Lower leg skin (tissue), 4 donors: ENCODE results near the gene ZHX3. TPM values are rescaled to one million over a fixed set of nuclear protein-coding genes. Genes with fewer than 3 reads are reported as not detected.
A peak's percentile ranks its signal among the peaks of the same experiment; 100 is the strongest.

Experiments
- DNase-seq, 2 donors: peaks; one replicate each; pipeline ENCODE4 v3.0.0-alpha.2; 2019; ENCODE audit warnings: low spot score in 2 of 2
- H3K4me3 ChIP-seq: fragments of 200-600 bp; sonication (generic); 2 replicates; pipeline ENCODE4 v1.5.1; 2017; ENCODE audit warnings: mild to moderate bottlenecking, low read depth; ENCODE audit not compliant: poor library complexity, severe bottlenecking
- POLR2A ChIP-seq, 2 donors: fragments of 450-650 bp; IDR thresholded peaks; one replicate each; pipeline ENCODE4 v1.6.1; 2016 to 2017; ENCODE audit warnings: antibody characterized with exemption in 2 of 2, mild to moderate bottlenecking in 1 of 2, moderate library complexity in 1 of 2
- WGBS, 2 donors: methylation state at CpG; one replicate each; pipeline ENCODE4 v1.1.5; 2018; 5-methylcytosine and 5-hydroxymethylcytosine counted together
- intact Hi-C: fragments of 100-400 bp; cut with DNase I; formaldehyde crosslinking; loops from one replicate; pipeline ENCODE4 v1.15.0; 2023; ENCODE audit warnings: low total_unique reads
- total RNA-seq, 4 donors: library from RNA; depleted of rRNA; stranded (reverse); fragments of >200 nt; gene quantifications; one replicate each; pipeline ENCODE4 v1.1.0, GENCODE V29; 2016
- TF ChIP-seq, protein P1 (sequence below), 3 donors: fragments of 450-650 bp; IDR thresholded peaks; one replicate each; pipeline ENCODE4 v1.5.1; 2016; ENCODE audit warnings: antibody characterized with exemption in 3 of 3, mild to moderate bottlenecking in 3 of 3, moderate library complexity in 2 of 3

ZHX3 gene
- total RNA-seq, 4 donors from 2014 or later = 19.3 to 33.1 (median 25.5) TPM

DNA sequence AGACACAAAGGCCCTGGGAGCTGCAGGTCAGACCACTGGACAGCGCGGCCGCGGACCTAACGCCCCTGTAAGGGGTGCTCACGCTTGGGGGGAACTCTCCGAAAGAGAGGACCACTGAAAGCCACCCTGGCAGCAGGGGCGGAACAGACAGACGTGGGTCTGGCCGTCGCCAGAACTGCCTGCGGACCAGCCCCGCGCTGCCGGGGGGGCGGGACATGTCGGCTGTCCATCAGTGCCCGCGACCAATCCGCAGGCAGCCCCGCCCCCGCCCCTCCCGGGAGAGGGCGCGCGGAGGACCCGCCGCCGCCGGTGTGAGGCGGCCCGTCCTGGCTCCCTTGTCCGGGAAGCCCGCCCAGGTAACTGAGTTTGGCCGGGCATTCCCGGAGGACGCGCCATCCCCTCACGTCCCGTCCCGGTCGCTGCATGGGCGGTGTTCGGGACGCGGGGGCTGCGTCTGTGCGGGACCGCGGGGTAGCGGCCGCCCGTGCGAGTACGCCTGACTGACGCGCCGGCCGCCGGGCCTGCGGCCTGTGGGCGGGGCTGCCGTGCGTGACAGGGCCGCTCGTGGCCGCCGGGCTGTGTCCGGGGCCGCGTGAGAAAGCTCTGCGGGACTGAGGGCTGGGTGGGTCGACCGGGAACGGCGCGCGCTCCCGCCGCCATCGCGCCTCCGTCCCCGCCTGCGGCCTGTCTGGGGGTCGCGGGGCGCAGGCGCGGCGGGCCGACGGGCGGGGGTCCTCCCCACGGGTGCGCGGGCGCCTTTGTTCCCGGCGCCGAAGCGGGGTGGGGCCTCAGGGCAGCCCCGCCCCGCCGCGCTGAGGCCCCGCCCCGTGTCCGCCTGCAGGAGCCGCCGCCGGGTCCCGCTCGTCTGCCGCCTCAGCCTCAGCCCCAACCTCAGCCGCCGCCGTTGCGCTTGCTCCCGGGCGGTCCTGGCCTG lies 180.6 kb downstream of the ZHX3 start, which contains the start of gene PLCG1:
Gene PLCG1, plus strand, starts transcription at position 864 of the 934 bp plus-strand sequence. CDS start 99 bp downstream, outside the sequence.
- WGBS, 2 donors = 1% methylated on average over 14 to 52 of the region's 121 CpGs
- peak in 1 of 2 donors; percentile 38 for TF ChIP-seq POLR2A (IDR thresholded peaks at IDR 0.05)
- TF ChIP-seq, protein P1, sequence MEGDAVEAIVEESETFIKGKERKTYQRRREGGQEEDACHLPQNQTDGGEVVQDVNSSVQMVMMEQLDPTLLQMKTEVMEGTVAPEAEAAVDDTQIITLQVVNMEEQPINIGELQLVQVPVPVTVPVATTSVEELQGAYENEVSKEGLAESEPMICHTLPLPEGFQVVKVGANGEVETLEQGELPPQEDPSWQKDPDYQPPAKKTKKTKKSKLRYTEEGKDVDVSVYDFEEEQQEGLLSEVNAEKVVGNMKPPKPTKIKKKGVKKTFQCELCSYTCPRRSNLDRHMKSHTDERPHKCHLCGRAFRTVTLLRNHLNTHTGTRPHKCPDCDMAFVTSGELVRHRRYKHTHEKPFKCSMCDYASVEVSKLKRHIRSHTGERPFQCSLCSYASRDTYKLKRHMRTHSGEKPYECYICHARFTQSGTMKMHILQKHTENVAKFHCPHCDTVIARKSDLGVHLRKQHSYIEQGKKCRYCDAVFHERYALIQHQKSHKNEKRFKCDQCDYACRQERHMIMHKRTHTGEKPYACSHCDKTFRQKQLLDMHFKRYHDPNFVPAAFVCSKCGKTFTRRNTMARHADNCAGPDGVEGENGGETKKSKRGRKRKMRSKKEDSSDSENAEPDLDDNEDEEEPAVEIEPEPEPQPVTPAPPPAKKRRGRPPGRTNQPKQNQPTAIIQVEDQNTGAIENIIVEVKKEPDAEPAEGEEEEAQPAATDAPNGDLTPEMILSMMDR (IDR thresholded peaks at IDR 0.05) = peak in 1 of 3 donors; percentile 22
- intact Hi-C loops = no loop called here
- H3K4me3 ChIP-seq = peak within 1 kb of the TSS; percentile 80
- DNase-seq = peak; percentile 86 to 97

DNA sequence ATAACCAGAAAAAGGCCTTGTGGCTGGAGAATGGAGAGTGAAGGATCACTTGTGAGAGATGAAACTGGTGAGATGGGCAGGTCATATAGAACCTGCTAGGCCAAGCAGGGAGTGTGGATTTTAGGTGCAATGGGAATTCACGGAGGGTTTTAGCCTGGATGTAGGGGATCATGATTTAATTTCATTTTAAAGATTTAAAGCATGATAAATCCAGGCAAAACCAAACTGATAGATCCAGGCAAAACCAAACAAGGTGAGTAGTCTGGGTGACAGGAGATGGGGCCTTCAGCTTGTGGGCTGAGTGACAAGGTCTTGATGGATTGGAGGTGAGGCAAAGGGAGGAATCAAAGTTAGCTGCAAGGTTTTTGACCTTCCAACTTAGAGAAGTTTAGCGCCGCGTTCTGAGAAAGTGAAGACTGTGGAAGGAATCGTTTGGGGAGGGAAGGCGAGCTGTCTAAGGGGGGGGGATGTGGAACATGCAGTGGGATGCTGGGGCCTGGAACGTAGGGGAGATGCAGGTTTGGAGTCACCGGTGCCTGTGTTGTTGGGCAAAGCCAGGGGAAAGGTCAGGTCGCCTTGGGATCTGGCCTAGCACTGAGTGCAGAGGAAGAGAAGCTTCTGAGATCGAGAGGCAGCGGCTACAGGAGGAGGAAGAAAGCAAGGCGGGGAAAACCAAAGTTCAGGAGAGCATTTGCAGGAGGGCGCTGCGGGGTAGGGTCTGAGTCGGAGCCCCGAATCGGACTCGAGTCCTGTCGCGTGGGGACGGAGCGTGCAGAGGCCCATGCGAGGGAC lies 181.4 kb downstream of the ZHX3 start:
- peak overlapping the region; percentile 80 for H3K4me3 ChIP-seq
- intact Hi-C loops = no loop called here
- 45 to 60% methylated on average over 15 to 23 of the region's 23 CpGs for WGBS, 2 donors
- TF ChIP-seq, protein P1 (IDR thresholded peaks at IDR 0.05) = no peak
- TF ChIP-seq POLR2A (IDR thresholded peaks at IDR 0.05) = no peak
- no peak for DNase-seq

DNA sequence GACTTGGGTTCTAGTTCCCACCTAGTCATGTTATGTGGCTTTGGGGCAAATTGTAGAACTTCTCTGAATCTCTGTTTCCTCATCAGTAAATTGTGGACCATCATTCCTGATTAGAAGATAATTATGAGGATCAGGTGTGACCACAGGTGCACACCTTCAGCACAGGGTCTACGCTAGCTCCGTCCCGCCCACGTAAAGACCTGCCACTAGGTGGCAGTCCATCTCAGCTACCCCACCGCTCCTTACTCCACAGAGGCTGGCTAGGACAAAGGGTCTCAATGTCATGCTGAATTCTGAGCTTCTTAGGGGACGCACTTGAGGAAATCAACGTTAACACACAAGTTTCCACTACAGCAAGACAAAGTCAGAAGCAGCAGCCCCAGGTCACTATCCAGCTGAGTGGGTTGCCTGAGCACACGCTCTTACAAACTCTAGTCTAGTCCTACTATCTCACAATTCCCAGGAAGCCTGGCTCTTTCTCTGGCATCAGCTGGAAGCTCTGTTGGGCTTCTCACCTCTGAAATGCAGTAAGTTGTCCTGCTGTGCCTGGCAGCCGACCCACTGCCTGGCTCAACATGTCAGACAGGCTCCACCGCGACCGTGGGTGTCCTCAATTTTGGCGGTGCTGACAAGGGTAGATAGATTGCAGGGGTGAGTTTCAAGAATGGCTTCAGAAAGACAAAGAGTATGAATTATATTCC lies 182.2 kb downstream of the ZHX3 start:
- H3K4me3 ChIP-seq = no peak overlapping the region
- DNase-seq = no peak
- intact Hi-C loops = no loop called here
- no peak for TF ChIP-seq POLR2A (IDR thresholded peaks at IDR 0.05)
- TF ChIP-seq, protein P1 (IDR thresholded peaks at IDR 0.05) = no peak
- 37 to 44% methylated on average over 13 of the region's 13 CpGs for WGBS, 2 donors

DNA sequence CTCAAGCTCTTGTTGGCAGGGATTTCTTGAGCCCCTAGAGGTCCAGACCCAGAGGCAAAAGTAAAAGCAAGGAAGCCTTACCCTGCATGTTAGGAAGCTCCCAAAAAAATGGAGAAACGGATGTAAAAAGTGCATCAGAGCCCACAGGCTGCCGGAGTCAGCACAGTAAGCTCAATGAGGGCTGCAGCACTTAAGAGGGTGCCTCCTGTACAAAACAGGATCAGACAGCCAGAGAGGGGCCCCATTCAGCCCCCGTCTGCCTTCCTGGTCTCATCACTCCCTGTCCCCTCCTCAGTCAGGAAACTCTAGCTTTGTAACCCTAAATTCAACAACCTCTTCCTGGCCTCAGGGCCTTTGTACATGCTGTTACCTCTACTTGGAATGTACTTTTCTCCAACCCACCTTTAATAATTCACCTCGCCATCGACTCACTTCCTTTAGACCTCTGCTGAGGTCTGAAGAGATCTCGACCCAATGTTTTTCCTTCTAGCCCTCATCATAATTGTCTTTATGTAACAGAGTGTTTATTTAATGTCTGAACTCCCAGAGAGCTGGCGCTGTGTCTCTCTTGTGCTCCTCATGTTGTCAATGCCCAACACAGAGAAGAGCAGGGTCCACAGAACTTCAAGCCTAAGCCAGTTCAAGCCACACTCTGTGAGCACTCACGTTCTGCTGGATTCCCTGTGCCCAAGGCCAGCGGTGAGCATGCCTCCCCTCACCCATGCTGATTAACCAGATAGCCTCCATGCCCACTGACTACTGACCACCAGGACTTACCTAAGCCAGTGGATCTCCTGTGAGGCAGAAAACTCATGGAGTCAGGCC lies 183.0 kb downstream of the ZHX3 start:
- WGBS, 2 donors = 65 to 78% methylated on average over 9 of the region's 9 CpGs
- intact Hi-C loops = no loop called here
- no peak overlapping the region for H3K4me3 ChIP-seq
- no peak for DNase-seq
- TF ChIP-seq POLR2A (IDR thresholded peaks at IDR 0.05) = no peak
- TF ChIP-seq, protein P1 (IDR thresholded peaks at IDR 0.05) = no peak
